Measurements from ENCODE around the gene SULF2.

Gene SULF2

DNA sequence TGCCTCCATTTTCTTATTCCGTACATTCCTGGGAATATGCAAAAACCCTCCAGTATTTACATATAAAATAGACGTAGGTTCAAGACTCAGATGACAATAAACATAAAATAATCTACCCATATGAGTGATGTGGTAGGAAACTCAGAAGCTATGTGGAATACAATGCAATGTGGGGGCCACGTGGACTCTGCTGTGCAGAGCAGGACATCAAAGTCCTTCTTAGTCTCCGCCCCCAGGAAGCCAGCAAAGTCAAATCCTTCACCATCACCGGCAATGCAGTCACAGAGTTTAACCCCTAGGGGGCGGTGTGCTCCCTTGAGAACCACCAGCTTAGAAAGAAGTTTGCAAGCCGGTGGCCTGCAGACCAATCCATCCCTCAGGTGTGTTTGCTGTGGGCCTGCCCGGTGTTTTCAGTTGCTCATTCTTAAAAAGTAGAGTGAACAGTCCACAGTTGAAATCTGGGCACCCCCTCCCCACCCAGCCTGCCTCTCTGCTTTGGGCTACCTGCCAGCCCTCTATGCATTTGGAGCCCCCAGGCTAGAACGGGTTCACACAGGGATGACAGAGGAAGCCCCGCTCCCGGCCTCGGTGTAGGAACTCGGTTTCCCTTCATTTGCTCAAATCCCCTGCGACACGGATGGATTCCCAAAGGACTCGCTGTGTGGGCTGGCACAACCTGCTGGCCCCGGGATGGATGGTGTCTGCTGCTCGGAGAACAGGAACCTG, 59.9 kb downstream of the SULF2 start:
- TF ChIP-seq, protein P1, sequence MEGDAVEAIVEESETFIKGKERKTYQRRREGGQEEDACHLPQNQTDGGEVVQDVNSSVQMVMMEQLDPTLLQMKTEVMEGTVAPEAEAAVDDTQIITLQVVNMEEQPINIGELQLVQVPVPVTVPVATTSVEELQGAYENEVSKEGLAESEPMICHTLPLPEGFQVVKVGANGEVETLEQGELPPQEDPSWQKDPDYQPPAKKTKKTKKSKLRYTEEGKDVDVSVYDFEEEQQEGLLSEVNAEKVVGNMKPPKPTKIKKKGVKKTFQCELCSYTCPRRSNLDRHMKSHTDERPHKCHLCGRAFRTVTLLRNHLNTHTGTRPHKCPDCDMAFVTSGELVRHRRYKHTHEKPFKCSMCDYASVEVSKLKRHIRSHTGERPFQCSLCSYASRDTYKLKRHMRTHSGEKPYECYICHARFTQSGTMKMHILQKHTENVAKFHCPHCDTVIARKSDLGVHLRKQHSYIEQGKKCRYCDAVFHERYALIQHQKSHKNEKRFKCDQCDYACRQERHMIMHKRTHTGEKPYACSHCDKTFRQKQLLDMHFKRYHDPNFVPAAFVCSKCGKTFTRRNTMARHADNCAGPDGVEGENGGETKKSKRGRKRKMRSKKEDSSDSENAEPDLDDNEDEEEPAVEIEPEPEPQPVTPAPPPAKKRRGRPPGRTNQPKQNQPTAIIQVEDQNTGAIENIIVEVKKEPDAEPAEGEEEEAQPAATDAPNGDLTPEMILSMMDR (IDR thresholded peaks at IDR 0.05; ENCODE audit: control extremely low read depth, extremely low read depth, low read depth, missing control alignments) = peak; percentile 82
- peak; percentile 87 for DNase-seq (ENCODE audit: extremely low spot score)
- CTCF ChIA-PET = interaction anchor here (0.6 to 3.8 kb wide), 21 partner anchors 10 to 895 kb away, joined by 3 to 58 read pairs (median 4); no protein-coding TSS in a partner anchor
- POLR2A ChIA-PET = no interaction called here

GRCh38 chr20:47724910-47725247, 60.4 kb downstream of the SULF2 start:
- ChIA-PET POLR2A (no interaction called here), CTCF (interaction anchor here (0.7 to 3.8 kb wide), 21 partner anchors 10 to 896 kb away, joined by 3 to 58 read pairs (median 4); no protein-coding TSS in a partner anchor)
- TF ChIP-seq, protein P1 (IDR thresholded peaks at IDR 0.05; ENCODE audit: control extremely low read depth, extremely low read depth, low read depth, missing control alignments) = no peak
- DNase-seq (ENCODE audit: extremely low spot score) = no peak

DNA sequence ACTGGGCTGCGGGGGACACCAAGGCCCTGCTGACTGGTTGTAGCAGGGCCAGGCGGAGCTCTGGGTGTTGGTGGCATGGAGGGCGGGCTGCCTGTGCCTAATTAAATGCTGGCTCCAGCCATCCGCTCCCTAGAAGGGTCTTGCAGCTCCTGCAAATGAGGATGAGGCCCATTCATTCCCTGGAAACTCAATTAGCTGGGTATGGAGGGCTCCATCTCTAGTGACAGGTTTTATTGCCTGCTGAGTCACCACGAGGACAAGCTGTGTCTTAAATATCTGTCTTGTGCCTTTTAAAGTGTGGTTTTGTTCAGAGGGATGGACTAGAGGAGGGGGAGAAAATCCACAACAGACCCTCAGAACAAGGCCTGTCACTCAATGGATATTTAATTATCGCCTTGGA, 60.9 kb downstream of the SULF2 start:
- TF ChIP-seq, protein P1 (IDR thresholded peaks at IDR 0.05; ENCODE audit: control extremely low read depth, extremely low read depth, low read depth, missing control alignments) = no peak
- ChIA-PET CTCF (interaction anchor here (0.7 to 3.8 kb wide), 16 partner anchors 11 to 896 kb away, joined by 3 to 58 read pairs (median 4); no protein-coding TSS in a partner anchor), POLR2A (no interaction called here)
- no peak for DNase-seq (ENCODE audit: extremely low spot score)

DNA sequence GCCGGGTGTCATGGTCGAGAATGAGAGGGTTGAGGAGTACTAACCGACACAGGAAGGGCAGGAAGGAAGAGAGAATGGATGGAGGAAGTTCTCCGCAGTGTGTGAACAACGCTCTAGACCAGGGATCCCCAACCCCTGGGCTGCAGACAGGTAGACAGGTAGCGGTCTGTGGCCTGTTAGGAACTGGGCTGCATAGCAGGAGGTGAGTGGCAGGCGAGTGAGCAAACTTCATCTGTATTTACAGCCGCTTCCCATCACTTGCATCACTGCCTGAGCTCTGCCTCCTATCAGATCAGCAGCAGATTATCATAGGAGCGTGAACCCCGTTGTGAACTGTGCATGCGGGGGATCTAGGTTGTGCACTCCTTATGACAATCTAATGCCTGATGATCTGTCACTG, 62.0 kb downstream of the SULF2 start:
- ChIA-PET POLR2A (no interaction called here), CTCF (interaction anchor here (1.1 to 2.7 kb wide), 3 partner anchors 10 to 897 kb away, joined by 3 to 26 read pairs (median 3); no protein-coding TSS in a partner anchor)
- TF ChIP-seq, protein P1 (IDR thresholded peaks at IDR 0.05; ENCODE audit: control extremely low read depth, extremely low read depth, low read depth, missing control alignments) = no peak
- DNase-seq (ENCODE audit: extremely low spot score) = no peak

DNA sequence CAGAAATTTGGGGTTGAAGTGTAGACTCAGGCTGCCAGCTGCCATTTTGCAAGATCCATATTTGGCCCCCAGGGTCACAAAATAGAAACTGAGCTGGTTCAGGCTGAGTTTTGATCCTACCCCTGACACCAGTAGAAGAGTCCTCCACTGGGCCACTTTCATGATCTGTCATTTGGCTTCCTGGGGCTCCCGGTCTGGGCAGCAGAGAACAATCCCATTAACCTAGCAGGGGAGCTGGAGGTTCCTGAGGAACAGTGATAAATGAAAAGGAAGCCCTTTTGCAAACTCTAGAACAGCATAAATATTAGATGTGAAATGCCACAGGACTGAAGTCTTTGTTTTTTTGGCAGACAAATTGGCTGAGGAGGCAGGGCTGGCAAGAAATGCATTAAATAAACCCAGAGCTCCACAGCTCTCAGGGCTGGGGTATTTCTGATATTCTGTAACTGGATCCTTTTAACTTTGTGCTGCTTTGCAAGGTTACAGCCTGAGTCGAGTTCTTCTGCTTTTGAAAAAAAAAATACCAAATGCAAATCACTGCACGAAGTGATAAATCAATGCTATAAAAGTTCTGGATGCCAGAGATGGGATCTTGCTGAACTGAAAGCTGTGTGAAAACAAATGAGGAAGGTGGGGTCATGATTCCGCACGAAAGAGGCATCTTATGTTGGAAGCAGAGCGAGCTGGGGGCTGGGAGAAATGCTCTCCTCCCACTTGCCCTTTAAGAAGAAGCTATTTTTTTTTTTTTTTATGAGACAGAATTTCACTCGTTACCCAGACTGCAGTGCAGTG, 64.4 kb downstream of the SULF2 start:
- ChIA-PET POLR2A (no interaction called here), CTCF (interaction anchor here (1.2 to 3.2 kb wide), 4 partner anchors 9 to 900 kb away, joined by 4 to 12 read pairs (median 5); no protein-coding TSS in a partner anchor)
- TF ChIP-seq, protein P1 (IDR thresholded peaks at IDR 0.05; ENCODE audit: control extremely low read depth, extremely low read depth, low read depth, missing control alignments) = no peak
- no peak for DNase-seq (ENCODE audit: extremely low spot score)

DNA sequence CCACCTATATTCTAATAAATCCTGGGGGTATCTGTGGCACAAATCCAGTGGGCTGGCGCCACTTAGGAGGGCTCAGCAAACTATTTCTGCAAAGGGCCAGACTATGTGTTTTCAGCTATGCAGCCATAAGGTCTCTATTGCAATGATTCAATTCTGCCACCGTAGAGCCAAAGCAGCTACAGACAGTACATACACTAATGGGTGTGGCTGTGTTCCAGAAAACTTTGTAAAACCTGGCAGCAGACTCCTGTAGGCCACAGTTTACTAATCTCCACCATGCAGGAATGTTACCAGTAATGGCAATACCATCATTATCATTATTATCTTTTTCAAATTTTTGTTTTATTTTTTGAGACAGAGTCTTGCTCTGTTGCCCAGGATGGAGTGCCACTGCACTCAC, 65.7 kb downstream of the SULF2 start:
- TF ChIP-seq, protein P1 (IDR thresholded peaks at IDR 0.05; ENCODE audit: control extremely low read depth, extremely low read depth, low read depth, missing control alignments) = no peak
- DNase-seq (ENCODE audit: extremely low spot score) = no peak
- POLR2A ChIA-PET = no interaction called here
- CTCF ChIA-PET = interaction anchor here (2.0 to 3.2 kb wide), 2 partner anchors 11 to 901 kb away, joined by 5 to 12 read pairs; no protein-coding TSS in a partner anchor

Measured in GM10248 (cell line).